Measurements from ENCODE around the gene VDAC2.

The VDAC2 gene

DNA sequence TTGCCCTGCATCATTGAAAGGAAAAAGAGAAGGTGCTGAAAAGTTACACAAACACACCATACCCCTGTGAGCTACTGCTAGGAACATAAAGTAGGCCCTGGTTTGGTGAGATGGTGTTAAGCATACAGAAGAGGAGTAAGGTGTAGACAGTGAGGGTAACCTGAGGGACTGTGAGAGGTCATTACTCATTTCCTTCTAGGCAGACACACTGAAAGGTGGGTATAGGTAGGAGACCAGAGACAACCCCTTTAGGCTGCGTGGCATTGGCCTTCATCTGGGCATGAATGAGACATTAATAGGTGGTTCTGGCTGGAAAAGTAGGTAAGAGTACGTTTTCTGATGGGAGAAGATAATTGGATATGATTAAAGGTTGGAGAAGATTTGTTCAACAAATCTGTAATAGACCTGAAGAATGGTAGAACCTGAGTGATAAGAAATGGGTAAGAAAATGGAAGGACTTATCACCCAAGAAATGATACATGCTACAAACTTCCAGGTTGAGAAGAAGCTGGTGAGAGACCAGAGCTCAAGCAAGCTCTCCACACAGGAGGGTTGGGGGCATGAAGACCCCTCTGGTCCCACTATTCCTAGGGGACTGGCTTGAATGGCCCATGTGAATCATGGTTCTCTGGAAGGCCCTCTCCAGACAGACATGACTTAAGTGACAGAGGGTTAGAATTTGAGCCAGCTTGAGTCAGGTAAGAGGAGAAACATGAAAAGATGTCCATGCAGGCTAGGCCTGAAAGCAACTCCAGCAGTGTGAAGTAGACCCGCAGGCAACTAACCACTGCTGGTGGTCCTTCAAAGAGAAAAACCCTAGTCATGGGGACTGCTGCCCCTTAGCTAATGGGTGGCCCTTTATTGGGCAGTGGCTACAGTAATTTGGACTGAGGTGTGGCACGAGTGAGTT, 21.3 kb downstream of the VDAC2 start:
- no peak for DNase-seq

DNA sequence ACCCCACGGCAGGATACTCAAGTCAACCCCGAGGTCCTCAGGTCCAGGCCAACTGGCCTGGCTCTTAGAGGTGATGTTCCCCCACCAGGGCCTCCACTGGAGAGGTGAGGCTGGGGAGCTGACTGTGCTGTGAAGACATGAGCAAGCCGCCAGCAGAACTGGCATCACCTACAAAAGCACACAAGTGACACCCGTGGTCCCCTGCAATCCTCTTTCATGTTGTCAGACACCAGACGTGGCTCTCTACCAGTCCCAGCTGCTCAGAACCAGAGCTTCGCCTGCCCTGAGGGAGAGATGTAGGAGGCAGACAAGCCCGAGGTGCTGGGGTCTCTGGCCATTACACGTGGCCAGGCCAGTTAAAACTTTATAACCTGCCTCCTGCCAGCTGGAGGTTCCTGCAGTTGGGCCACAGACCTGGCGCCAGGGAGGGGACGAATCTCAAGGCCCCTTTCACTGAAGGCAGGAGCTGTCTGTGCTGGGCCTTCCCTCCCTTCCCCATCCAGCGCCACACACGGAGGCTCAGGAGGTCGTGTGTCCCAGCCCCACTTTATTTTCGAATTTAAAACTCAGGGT, 22.9 kb downstream of the VDAC2 start:
- DNase-seq = no peak

- peak; percentile 68 for DNase-seq
Observed at GRCh38 chr10:75234017-75234682, 23.6 kb downstream of the VDAC2 start.

- DNase-seq = no peak
Observed at GRCh38 chr10:75234683-75235374, 24.2 kb downstream of the VDAC2 start.

- DNase-seq = peak; percentile 74
Observed at GRCh38 chr10:75235375-75236177, 25.0 kb downstream of the VDAC2 start, which contains the start of gene COMTD1. Gene COMTD1 (minus strand): TSS chr10:75235957. CDS start chr10:75235928, 29 bp downstream.

DNA sequence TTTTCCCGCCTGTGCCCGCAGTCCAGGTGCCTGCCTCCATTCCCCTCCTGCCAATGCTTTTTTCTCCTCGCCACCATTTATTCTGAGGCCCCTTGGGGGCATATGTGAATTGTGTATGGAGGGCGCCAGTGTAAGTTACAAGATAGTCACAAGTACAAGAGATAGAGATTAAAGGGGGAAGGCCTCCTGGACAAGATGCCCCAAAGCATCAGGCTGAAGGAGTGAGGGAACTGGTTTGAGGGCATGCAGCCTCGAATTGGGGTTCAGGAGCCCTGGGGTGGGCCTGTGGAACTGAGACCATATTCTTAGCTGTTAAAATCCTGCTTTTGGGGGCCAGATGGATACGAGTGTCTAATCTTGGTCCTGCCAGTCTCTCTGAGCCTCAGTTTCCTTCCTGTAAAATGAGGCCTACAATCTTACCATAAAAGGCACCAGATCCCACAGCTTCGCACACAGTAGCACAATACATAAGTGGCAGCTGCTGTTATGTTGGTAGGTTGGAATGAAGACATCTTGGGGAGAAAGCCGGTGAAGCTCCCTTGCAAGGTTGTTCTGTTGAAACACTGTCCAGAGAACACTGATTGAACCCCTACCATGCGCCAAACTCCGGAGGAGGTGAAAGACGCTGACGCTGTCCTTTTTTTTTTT, 25.7 kb downstream of the VDAC2 start:
- no peak for DNase-seq

DNA sequence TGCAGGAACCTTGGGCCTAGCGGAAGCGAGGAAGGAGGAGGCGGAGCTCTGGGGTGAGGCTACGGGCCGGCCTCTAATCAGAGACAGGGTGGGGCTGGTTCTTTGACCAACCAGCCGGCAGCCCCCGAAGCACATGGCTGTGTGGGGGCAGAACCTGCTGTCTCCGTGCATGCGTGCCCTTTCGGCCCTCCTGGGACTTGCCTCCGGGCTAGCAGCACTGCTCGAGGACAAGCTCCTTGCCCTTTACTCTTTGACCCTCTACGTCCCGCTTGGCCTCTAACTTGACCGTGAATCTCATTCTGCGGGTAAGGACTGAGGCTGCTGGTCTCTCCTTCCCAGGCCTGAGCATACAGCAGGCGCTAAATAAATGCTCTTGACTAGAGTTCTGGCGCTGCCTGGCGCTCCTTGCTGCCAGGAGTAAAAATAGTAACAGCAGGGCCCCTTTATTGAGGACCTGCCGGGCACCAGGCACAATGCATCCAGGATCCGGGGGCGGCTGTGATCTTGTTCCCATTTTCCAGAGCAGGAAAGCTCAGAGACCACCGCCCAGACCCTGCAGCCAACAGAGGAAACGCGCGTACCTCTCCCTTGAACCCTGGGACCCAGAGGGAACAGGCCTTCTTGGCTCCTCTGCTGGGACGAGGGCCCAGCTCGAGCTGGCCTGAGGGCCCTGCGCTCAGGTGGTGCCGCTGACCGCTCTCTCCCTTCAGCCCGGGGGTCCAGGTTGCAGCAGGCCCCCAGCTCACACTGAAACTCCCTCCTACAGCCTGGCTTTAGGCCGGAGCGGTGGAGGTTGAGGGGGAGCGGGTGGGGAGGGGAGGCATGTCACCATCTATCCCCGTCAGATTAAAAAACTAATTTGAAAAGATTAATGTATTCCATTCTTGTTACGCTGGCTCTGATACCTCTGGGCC, 27.8 kb downstream of the VDAC2 start:
- no peak for DNase-seq

- DNase-seq = no peak
Observed at GRCh38 chr10:75239096-75239790, 28.6 kb downstream of the VDAC2 start.

DNA sequence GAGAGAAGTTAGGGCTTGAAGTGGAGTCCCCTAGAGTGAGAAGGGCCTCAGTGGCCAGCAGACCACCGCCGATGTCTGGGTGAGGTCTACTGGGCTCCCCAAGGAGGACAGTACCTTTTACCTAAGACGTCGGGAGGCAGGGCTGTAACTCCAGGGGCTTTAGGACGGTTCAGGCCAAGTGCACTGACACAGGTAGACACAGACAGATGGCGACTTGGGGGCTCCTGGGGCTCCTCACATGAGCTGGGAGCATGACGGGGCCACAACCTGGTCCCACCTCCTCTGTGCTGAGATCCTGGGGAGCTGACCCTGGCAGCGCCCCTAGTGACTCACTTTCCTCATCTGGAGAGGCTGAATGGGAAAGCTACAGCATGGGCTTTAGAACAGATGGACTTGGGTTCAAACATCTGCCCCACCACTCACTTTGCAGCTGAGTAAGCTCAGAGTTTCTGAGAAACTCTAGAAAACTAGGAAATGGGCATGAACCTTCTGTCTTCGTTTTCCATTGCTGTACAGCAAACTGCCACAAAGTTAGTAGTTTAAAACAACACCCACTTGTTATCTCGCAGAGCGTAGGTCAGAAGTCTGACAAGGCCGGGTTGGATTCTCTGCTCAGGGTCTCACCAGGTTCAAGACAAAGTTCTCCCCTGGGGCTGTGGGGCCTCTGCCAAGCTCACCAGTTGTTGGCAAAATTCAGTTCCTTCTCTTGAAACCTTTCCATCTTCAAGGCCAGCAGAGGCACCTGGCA, 29.9 kb downstream of the VDAC2 start:
- no peak for DNase-seq

DNA sequence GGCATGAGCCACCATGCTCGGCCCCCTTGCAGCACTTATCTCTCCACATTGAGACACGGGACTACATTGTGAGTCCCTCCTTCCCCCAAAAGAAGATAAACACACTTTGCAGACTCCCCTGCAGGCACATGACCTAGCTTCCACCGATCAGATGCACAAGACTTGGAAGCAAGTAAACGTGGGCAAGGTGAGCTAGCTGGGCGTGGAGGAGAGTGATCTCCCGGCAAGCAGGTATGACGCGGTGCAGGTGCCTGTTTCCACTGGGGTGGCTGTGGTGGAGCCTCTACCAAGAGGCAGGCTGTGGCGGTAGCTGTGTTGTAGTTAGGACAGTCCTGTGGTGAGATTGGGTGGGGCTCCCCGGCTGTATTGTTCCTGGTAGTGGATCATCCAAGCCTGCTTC, 32.8 kb downstream of the VDAC2 start:
- DNase-seq = no peak

DNA sequence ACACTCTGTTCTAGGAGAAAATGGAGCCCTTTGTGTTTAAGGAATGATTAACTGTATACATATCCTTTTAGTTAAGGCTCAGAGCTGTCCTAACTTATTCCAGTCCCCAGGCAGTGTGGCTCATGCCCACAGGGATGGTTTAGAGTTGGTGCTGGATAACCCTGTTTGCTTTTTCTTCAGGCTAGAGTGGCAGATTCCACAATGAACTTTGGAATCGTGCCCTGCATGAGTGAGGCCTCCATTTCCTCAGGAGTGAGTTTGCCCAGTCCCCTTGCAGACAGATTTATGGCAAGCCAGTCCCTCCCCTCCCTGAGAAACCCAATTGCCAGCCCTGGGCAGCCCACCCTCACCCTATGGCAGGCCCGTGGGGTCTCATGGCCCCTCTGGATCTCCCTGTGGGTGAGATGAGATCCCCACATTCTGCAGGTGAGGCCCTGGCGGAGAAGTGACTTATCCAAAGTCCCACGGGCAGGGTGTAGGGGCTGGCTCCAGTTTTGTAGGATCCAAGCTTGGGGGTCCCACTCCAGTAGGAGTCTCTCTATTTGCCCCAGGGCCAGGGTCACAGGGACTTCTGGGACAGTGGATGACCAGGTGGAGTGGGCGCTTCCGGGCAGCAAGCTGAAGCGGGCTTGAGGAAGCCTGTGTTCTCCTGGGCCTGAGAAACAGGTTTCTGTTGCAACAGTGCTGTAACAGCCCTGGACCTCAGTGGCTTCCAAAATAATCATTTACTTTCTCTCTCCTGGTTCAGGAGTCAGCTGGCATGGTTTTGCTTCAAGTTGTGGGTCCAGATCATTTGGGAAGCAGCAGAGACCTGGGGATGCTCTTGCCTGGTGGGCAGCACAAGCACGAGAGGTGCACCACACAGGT, 34.1 kb downstream of the VDAC2 start:
- no peak for DNase-seq

DNA sequence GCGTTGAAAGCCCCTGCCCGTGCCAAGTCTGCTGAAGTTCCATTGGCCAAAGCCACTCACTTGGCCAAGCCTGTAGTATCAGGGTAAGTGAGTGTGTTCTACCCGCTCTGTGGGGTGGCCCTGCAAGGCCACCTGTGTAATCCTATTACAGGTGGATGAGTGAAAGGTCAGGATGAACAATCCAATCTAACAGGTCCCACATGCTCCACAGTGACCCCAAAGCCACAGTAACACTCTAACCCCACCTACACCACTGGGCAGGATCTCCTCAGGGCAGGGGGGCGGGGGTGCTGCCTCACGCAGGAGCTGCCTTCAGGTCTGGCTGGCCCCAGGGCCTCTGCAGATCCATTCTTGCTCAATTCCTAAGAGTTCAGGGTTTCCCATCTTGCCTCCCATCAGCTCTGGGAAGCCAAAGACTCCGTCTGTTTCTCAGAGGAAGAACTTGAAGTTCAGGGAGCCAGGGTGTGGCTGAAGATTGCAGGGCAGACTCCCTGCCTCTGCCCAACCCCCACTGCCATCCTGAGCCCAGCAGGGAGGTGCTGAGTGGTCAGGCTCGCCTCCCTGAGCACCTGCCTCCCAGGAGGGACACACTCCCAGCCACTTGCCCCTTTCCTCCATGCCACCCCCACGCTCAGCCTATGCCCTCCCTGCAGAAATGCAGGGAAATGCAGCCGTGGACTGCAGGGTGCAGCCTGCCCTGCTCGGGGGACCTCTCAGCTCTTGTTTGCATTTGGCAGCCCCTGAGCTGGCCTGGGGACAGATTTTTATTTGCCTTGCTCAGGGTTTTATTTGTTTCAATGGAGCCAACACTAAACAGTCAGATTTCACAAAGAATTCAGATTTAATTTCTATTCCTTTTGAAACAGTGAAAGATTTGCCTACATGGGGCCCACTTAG, 35.0 kb downstream of the VDAC2 start:
- no peak for DNase-seq

- DNase-seq = no peak
Observed at GRCh38 chr10:75246506-75246905, 35.9 kb downstream of the VDAC2 start.

DNA sequence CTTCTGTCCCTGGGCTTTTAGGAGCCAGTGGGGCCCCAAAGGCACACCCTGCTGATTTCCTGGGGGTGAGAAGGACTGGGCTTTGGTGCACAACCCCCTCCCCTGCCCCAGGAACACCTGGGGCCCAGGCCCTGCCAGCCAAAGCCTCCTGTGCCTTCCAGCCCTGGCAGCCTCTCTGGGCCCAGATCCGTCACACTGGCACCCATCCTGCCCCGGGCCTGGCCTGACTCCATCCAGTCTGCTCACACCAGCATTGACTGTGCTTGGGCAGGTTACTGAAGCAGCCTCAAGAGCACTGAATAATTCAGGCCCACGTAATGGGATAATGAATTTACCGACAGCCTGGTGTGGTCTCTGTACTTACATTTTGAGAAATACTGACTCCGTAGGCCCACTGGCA, 37.2 kb downstream of the VDAC2 start:
- DNase-seq = no peak

DNA sequence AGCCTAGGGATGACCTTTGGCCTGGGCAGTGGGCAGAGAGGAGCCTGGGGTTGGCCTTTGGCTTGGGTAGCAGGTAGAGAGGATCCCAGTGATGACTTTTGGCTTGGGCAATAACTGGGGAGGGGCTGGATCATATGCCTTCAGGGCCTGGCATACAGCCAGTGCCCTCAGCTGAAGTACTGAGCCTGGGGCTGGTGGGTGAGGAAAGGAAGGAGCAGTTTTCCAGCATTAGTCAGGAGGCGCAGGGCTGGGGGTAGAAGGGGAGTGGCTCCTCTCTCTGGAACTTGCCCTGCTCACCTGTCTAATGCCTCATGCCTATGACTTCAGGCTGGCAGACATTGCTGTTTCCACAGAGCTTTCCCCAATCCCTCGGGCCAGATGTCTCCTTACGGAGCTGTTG, 40.3 kb downstream of the VDAC2 start:
- no peak for DNase-seq

DNA sequence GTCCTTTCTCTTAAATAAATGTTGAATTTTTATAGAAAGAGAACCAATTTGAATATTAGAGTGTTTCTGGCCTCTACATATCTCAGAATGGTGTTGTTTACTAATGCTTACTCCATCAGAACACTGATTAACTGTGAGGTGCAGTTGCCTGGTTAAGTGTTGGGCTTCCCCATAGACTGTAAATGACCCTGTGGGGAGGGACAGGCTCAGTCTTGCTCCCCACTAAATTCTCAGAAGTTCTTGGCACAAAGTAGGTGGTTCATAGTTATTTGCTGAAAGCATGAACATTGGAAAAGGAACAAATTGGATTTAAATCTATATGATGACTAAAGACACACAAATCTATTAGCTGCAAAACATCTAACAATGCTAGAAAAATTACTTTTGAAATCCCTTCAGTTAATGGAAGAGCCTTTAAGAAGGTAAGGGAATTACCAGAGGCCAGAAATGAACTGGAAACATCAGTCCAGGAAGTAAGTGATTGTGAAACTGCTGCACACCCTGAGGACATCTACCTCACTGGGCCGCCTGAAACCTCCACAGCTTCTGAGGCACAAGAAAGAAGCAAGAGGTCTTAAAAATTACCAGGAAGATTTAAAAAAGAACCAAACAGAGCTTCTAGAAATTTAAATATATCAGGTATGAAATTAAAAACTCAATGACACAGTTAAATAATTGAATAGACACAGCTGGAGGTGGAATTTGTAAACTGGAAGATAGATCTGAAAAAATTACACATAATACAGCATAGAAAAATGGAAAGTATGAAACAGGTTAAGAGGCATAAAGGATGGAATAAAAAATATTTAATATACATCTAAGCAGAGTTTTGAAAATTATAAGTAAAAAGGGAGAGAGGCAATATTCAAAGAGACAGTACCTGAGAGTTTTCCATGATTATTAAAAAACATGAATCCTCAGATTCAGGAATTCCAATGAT, 43.0 kb downstream of the VDAC2 start:
- DNase-seq = no peak
